NOMO-1 treated with dmso at 0.1 percent for 144 hours (cell line): ENCODE measurements around the gene GOLGB1.
"Not testable (repeated sequence)": the region's sequence is repeated elsewhere in the genome, so short reads cannot be mapped to it uniquely, and the experiment has no call there.

Experiments
- DNase-seq: peaks from one replicate; lab custom pipeline; 2025; ENCODE audit not compliant: unreplicated experiment; lab: John Stamatoyannopoulos, UW

Gene GOLGB1

GRCh38 chr3:121696186-121696585 is 53.4 kb downstream of the GOLGB1 start:
- no peak for DNase-seq

GRCh38 chr3:121692010-121692699 is 57.4 kb downstream of the GOLGB1 start:
- DNase-seq = no peak

- no peak for DNase-seq
Measured at GRCh38 chr3:121690777-121691405, 58.6 kb downstream of the GOLGB1 start.

- DNase-seq = not testable (repeated sequence)
Measured at GRCh38 chr3:121688747-121689146, 60.8 kb downstream of the GOLGB1 start.

- no peak for DNase-seq
Measured at GRCh38 chr3:121681792-121682191, 67.7 kb downstream of the GOLGB1 start.

- DNase-seq = no peak
Measured at GRCh38 chr3:121677141-121677540, 72.4 kb downstream of the GOLGB1 start.

- no peak for DNase-seq
Measured at GRCh38 chr3:121670676-121671075, 78.9 kb downstream of the GOLGB1 start.

GRCh38 chr3:121667333-121667732 is 82.2 kb downstream of the GOLGB1 start:
- DNase-seq = no peak

GRCh38 chr3:121665488-121665887 is 84.1 kb downstream of the GOLGB1 start:
- DNase-seq = no peak

GRCh38 chr3:121663171-121663847 is 86.2 kb downstream of the GOLGB1 start:
- DNase-seq = no peak

GRCh38 chr3:121662742-121663141 is 86.8 kb downstream of the GOLGB1 start:
- DNase-seq = no peak

GRCh38 chr3:121661376-121661775 is 88.2 kb downstream of the GOLGB1 start:
- DNase-seq = no peak

GRCh38 chr3:121660356-121661171 is 89.0 kb downstream of the GOLGB1 start, which contains the start of gene HCLS1:
TSS of gene HCLS1 (minus strand) at chr3:121660903. CDS start at chr3:121658347, 2,556 bp downstream.
- DNase-seq = peak; percentile 95

GRCh38 chr3:121659586-121659985 is 90.0 kb downstream of the GOLGB1 start:
- DNase-seq = no peak

GRCh38 chr3:121658716-121659435 is 90.7 kb downstream of the GOLGB1 start:
- DNase-seq = no peak

- DNase-seq = no peak
Measured at GRCh38 chr3:121654493-121655385, 94.8 kb downstream of the GOLGB1 start.

GRCh38 chr3:121651684-121652083 is 97.9 kb downstream of the GOLGB1 start:
- DNase-seq = no peak

GRCh38 chr3:121649645-121650044 is 99.9 kb downstream of the GOLGB1 start:
- DNase-seq = no peak

GRCh38 chr3:121648219-121648958 is 101.2 kb downstream of the GOLGB1 start:
- DNase-seq = no peak
